ENCODE results near the gene EID1. TPM values are rescaled to one million over a fixed set of nuclear protein-coding genes. Genes with fewer than 3 reads are reported as not detected.

The EID1 gene
- total and polyA plus RNA-seq, 9 of the 15 experiments (the other 6 are each of a cell fraction or from before 2014, with no cell fraction given): 46.5 to 211 (median 143) TPM

GRCh38 chr15:48890375-48890972 is 12.5 kb downstream of the EID1 start:
- Histone ChIP-seq H3K27ac (ENCODE audit: extremely low read depth, low read depth, low read length) (peak overlapping the region; percentile 29; the same call in 1 of the 3 replicates), H3K79me2 (ENCODE audit: control insufficient read depth, insufficient read depth, low read length) (no peaks in the 10 kb centered on the region), H3K9me1 (ENCODE audit: control insufficient read depth, insufficient read depth, low read length) (no peaks in the 10 kb centered on the region), H3K4me1 (replicated peaks in 1 of 2; ENCODE audit: control insufficient read depth in 2 of 2, insufficient read depth in 2 of 2, low read length in 2 of 2) (peaks cover 0 to 8% of the 10 kb centered on the region in 2 experiments; a peak in 1 of 5 replicates), H4K20me1 (replicated peaks; ENCODE audit: control insufficient read depth, insufficient read depth, low read length) (no peaks in the 10 kb centered on the region), H3K9me3 (replicated peaks; ENCODE audit: control insufficient read depth, insufficient read depth, low read depth, low read length) (no peaks in the 10 kb centered on the region), H3K4me2 (ENCODE audit: insufficient read depth, low read length) (peak overlapping the region; percentile 78), H3K27me3 (ENCODE audit: control insufficient read depth in 2 of 2, insufficient read depth in 2 of 2, low read length in 2 of 2) (no peaks in the 10 kb centered on the region), H3K9ac (ENCODE audit: insufficient read depth in 1 of 2, low read depth in 2 of 2, low read length in 2 of 2) (peak overlapping the region; percentile 30 to 58; a peak in 3 of 4 replicates), H3K36me3 (ENCODE audit: control insufficient read depth, insufficient read depth, low read length) (no peaks in the 10 kb centered on the region), H2AFZ (ENCODE audit: low read depth, low read length) (peak overlapping the region; percentile 94), H3K4me3 (peak overlapping the region; percentile 4; the same call in 1 of the 2 replicates)
- in situ Hi-C loops (cut with MboI) (no loop called here), intact Hi-C loops (cut with micrococcal nuclease) (no loop called here)
- TF ChIP-seq L3MBTL2 (IDR thresholded peaks at IDR 0.05): no peak
- TF ChIP-seq, protein P1, sequence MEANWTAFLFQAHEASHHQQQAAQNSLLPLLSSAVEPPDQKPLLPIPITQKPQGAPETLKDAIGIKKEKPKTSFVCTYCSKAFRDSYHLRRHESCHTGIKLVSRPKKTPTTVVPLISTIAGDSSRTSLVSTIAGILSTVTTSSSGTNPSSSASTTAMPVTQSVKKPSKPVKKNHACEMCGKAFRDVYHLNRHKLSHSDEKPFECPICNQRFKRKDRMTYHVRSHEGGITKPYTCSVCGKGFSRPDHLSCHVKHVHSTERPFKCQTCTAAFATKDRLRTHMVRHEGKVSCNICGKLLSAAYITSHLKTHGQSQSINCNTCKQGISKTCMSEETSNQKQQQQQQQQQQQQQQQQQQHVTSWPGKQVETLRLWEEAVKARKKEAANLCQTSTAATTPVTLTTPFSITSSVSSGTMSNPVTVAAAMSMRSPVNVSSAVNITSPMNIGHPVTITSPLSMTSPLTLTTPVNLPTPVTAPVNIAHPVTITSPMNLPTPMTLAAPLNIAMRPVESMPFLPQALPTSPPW (CRISPR knock-in tag; IDR thresholded peaks at IDR 0.05): 0 out of 2 replicates have a peak, but pooled peaks have one; percentile 7
- WGBS (ENCODE audit: insufficient coverage, low coverage, missing lambda C conversion rate): 10% methylated on average over 10 of the region's 10 CpGs
- peak; percentile 73 for ATAC-seq
- FAIRE-seq: peak; percentile 78
- BruUV-seq (replicated peaks): no TSS peak
- peak in 1 of 4 experiments; percentile 45 for DNase-seq (ENCODE audit: extremely low read depth in 1 of 4, low spot score in 3 of 4)
- POLR2A ChIA-PET: interaction anchor here (0.9 to 3.2 kb wide), 5 partner anchors 10 to 76 kb away, joined by 3 to 15 read pairs (median 8); partner anchors contain the start of gene EID1
- CTCF ChIA-PET (ENCODE audit: low intra/inter-chr PET ratio): no interaction called here
